Mesendoderm (in vitro differentiated cells): ENCODE data around the gene TMEM14C.
"Not testable (repeated sequence)": the region's sequence is repeated elsewhere in the genome, so short reads cannot be mapped to it uniquely, and the experiment has no call there.

ENCODE experiments used
- DNase-seq: peaks from one replicate; pipeline ENCODE4 v3.0.0; 2013
- H2AK5ac ChIP-seq: 2 replicates; pipeline ENCODE4 v1.6.1; 2013; ENCODE audit warnings: low read length, inconsistent platforms
- H2BK120ac ChIP-seq: 2 replicates; pipeline ENCODE4 v1.6.1; 2013; ENCODE audit warnings: low read depth, mild to moderate bottlenecking, low read length, moderate library complexity, mixed read lengths
- H2BK15ac ChIP-seq: replicated peaks from 2 replicates; pipeline ENCODE4 v1.6.1; 2013; ENCODE audit warnings: low read depth, mild to moderate bottlenecking, moderate library complexity
- H2BK5ac ChIP-seq: 2 replicates; pipeline ENCODE4 v1.6.1; 2013; ENCODE audit warnings: low read length, inconsistent platforms
- H3K18ac ChIP-seq: 2 replicates; pipeline ENCODE4 v1.6.1; 2013; ENCODE audit warnings: mild to moderate bottlenecking, low read length, mixed read lengths
- H3K23ac ChIP-seq: one replicate; pipeline ENCODE4 v1.6.1; 2013; ENCODE audit warnings: low read length
- H3K27ac ChIP-seq: 2 replicates; pipeline ENCODE4 v1.5.1; 2013; ENCODE audit warnings: low read depth, mild to moderate bottlenecking, inconsistent platforms, low read length, moderate library complexity
- H3K27me3 ChIP-seq: 2 replicates; pipeline ENCODE4 v1.6.1; 2013; ENCODE audit warnings: low read length, control low read depth, mild to moderate bottlenecking, inconsistent platforms; ENCODE audit not compliant: insufficient read depth, poor library complexity
- H3K36me3 ChIP-seq: 2 replicates; pipeline ENCODE4 v1.6.1; 2013; ENCODE audit warnings: low read length, inconsistent platforms; ENCODE audit not compliant: control insufficient read depth, insufficient read depth
- H3K4ac ChIP-seq: one replicate; pipeline ENCODE4 v1.6.1; 2013; ENCODE audit warnings: low read depth, mild to moderate bottlenecking, low read length, moderate library complexity
- H3K4me1 ChIP-seq: 2 replicates; pipeline ENCODE4 v1.6.1; 2013; ENCODE audit warnings: low read depth, low read length, inconsistent platforms; ENCODE audit not compliant: control insufficient read depth
- H3K4me2 ChIP-seq: 2 replicates; pipeline ENCODE4 v1.6.1; 2013; ENCODE audit warnings: low read length
- H3K4me3 ChIP-seq: 2 replicates; pipeline ENCODE4 v1.5.1; 2013; ENCODE audit warnings: mild to moderate bottlenecking, low read length
- H3K56ac ChIP-seq: one replicate; pipeline ENCODE4 v1.6.1; 2013; ENCODE audit warnings: low read length
- H3K79me1 ChIP-seq: 2 replicates; pipeline ENCODE4 v1.6.1; 2013; ENCODE audit warnings: low read length, inconsistent platforms
- H3K79me2 ChIP-seq: 2 replicates; pipeline ENCODE4 v1.6.1; 2013; ENCODE audit warnings: mild to moderate bottlenecking, low read length; ENCODE audit not compliant: control insufficient read depth, insufficient read depth
- H3K9ac ChIP-seq: 2 replicates; pipeline ENCODE4 v1.6.1; 2013; ENCODE audit warnings: low read length, inconsistent platforms
- H4K5ac ChIP-seq: one replicate; pipeline ENCODE4 v1.6.1; 2013; ENCODE audit warnings: low read length
- H4K8ac ChIP-seq: one replicate; pipeline ENCODE4 v1.6.1; 2013; ENCODE audit warnings: low read depth, mild to moderate bottlenecking, control low read depth, low read length, moderate library complexity
- WGBS: extraction: QIAGEN DNeasy Blood & Tissue Kit; methylation state at CpG from one replicate; pipeline ENCODE4 v1.1.7; 2013; ENCODE audit warnings: low lambda C conversion rate, missing lambda C conversion rate; ENCODE audit not compliant: insufficient coverage; ENCODE audit errors: extremely low coverage; 5-methylcytosine and 5-hydroxymethylcytosine counted together

Gene TMEM14C

GRCh38 chr6:10733863-10734262 is 11.0 kb downstream of the TMEM14C start:
- Histone ChIP-seq H2AK5ac (no peak overlapping the region), H3K79me2 (no peaks in the 10 kb centered on the region), H4K8ac (no peak overlapping the region), H3K36me3 (peaks cover 1% of the 10 kb centered on the region), H4K5ac (no peak overlapping the region), H3K27ac (no peak overlapping the region), H3K79me1 (no peaks in the 10 kb centered on the region), H3K4ac (no peak overlapping the region), H3K56ac (no peak overlapping the region), H3K23ac (no peak overlapping the region), H3K27me3 (no peaks in the 10 kb centered on the region), H3K4me1 (no peaks in the 10 kb centered on the region), H3K4me3 (no peak overlapping the region), H3K9ac (no peak overlapping the region), H2BK15ac (no peak overlapping the region), H2BK5ac (no peak overlapping the region), H3K18ac (no peak overlapping the region), H2BK120ac (no peak overlapping the region), H3K4me2 (no peak overlapping the region)
- WGBS: no CpG with 5 or more reads among the region's 3 CpGs
- no peak for DNase-seq

GRCh38 chr6:10736731-10737130 is 13.9 kb downstream of the TMEM14C start:
- Histone ChIP-seq H3K56ac (no peak overlapping the region), H3K4me1 (no peaks in the 10 kb centered on the region), H2AK5ac (no peak overlapping the region), H2BK120ac (no peak overlapping the region), H3K4me2 (no peak overlapping the region), H3K36me3 (peaks cover 1% of the 10 kb centered on the region), H3K27me3 (no peaks in the 10 kb centered on the region), H4K8ac (no peak overlapping the region), H3K27ac (no peak overlapping the region), H3K23ac (no peak overlapping the region), H3K4me3 (no peak overlapping the region), H3K9ac (no peak overlapping the region), H2BK15ac (no peak overlapping the region), H3K79me1 (no peaks in the 10 kb centered on the region), H4K5ac (no peak overlapping the region), H3K4ac (no peak overlapping the region), H2BK5ac (no peak overlapping the region), H3K79me2 (no peaks in the 10 kb centered on the region), H3K18ac (no peak overlapping the region)
- no peak for DNase-seq
- WGBS: no CpG with 5 or more reads among the region's 2 CpGs

GRCh38 chr6:10740061-10740460 is 17.2 kb downstream of the TMEM14C start:
- H3K18ac ChIP-seq: no peak overlapping the region
- H4K8ac ChIP-seq: no peak overlapping the region
- H4K5ac ChIP-seq: no peak overlapping the region

GRCh38 chr6:10741643-10742042 is 18.8 kb downstream of the TMEM14C start:
- not testable (repeated sequence) for H2BK120ac ChIP-seq, H3K79me2 ChIP-seq, H3K9ac ChIP-seq, H3K4me2 ChIP-seq, H3K79me1 ChIP-seq, H3K4ac ChIP-seq, H3K4me1 ChIP-seq, H3K36me3 ChIP-seq, H3K4me3 ChIP-seq, H3K18ac ChIP-seq, H3K27me3 ChIP-seq, H2BK15ac ChIP-seq, H3K27ac ChIP-seq, H4K8ac ChIP-seq, H2AK5ac ChIP-seq, DNase-seq, H2BK5ac ChIP-seq, H4K5ac ChIP-seq, H3K23ac ChIP-seq, H3K56ac ChIP-seq
- no CpG with 5 or more reads among the region's 4 CpGs for WGBS

More at GRCh38 chr6:10740061-10740460, 17.2 kb downstream of the TMEM14C start:
- H3K79me1 ChIP-seq: no peaks in the 10 kb centered on the region
- no peak overlapping the region for H3K9ac ChIP-seq
- H3K36me3 ChIP-seq: no peaks in the 10 kb centered on the region
- H2BK15ac ChIP-seq: no peak overlapping the region
- no peak for DNase-seq
- no peak overlapping the region for H2BK120ac ChIP-seq
- H3K4me3 ChIP-seq: no peak overlapping the region
- no peak overlapping the region for H3K56ac ChIP-seq
- no peak overlapping the region for H3K23ac ChIP-seq
- no peaks in the 10 kb centered on the region for H3K4me1 ChIP-seq
- H3K27ac ChIP-seq: no peak overlapping the region
- H3K79me2 ChIP-seq: no peaks in the 10 kb centered on the region
- no peak overlapping the region for H3K4ac ChIP-seq
- no peak overlapping the region for H3K4me2 ChIP-seq
- no peak overlapping the region for H2BK5ac ChIP-seq
- no peaks in the 10 kb centered on the region for H3K27me3 ChIP-seq
- no peak overlapping the region for H2AK5ac ChIP-seq

GRCh38 chr6:10742251-10742650 is 19.4 kb downstream of the TMEM14C start:
- Histone ChIP-seq H3K23ac (no peak overlapping the region), H4K8ac (no peak overlapping the region), H3K36me3 (no peaks in the 10 kb centered on the region), H3K4ac (no peak overlapping the region), H3K4me3 (no peak overlapping the region), H3K27ac (no peak overlapping the region), H2AK5ac (no peak overlapping the region), H3K18ac (no peak overlapping the region), H3K9ac (no peak overlapping the region), H3K27me3 (no peaks in the 10 kb centered on the region), H3K4me1 (no peaks in the 10 kb centered on the region), H3K4me2 (no peak overlapping the region), H3K56ac (no peak overlapping the region), H2BK120ac (no peak overlapping the region), H3K79me2 (no peaks in the 10 kb centered on the region), H2BK5ac (no peak overlapping the region), H4K5ac (no peak overlapping the region), H3K79me1 (no peaks in the 10 kb centered on the region), H2BK15ac (no peak overlapping the region)
- WGBS: no CpG with 5 or more reads among the region's 12 CpGs
- DNase-seq: no peak

- H2AK5ac ChIP-seq: no peak overlapping the region
These were observed 20.6 kb downstream of the TMEM14C start for GRCh38 chr6:10743515-10743914.

More at GRCh38 chr6:10743515-10743914, 20.6 kb downstream of the TMEM14C start:
- no peak overlapping the region for H3K9ac ChIP-seq
- H3K27ac ChIP-seq: no peak overlapping the region
- no peak overlapping the region for H2BK120ac ChIP-seq
- WGBS: no CpG with 5 or more reads among the region's 6 CpGs
- H4K5ac ChIP-seq: no peak overlapping the region
- H4K8ac ChIP-seq: no peak overlapping the region
- no peak overlapping the region for H3K4ac ChIP-seq
- H3K4me2 ChIP-seq: no peak overlapping the region
- H2BK5ac ChIP-seq: no peak overlapping the region
- H3K79me1 ChIP-seq: peaks cover 6% of the 10 kb centered on the region
- H3K4me1 ChIP-seq: peaks cover 4% of the 10 kb centered on the region
- no peak overlapping the region for H3K18ac ChIP-seq
- no peak overlapping the region for H3K23ac ChIP-seq
- DNase-seq: no peak
- H3K27me3 ChIP-seq: no peaks in the 10 kb centered on the region
- peaks cover 7% of the 10 kb centered on the region for H3K79me2 ChIP-seq
- H3K56ac ChIP-seq: no peak overlapping the region
- no peak overlapping the region for H3K4me3 ChIP-seq
- H3K36me3 ChIP-seq: no peaks in the 10 kb centered on the region
- no peak overlapping the region for H2BK15ac ChIP-seq
